NCI-H1092 treated with DMSO at 0.1 percent for 48 hours (cell line): ENCODE measurements around the gene PLA2G15.

ENCODE experiments used
- DNase-seq: peaks from one replicate; lab custom pipeline; 2025; lab: John Stamatoyannopoulos, UW

The PLA2G15 gene

DNA sequence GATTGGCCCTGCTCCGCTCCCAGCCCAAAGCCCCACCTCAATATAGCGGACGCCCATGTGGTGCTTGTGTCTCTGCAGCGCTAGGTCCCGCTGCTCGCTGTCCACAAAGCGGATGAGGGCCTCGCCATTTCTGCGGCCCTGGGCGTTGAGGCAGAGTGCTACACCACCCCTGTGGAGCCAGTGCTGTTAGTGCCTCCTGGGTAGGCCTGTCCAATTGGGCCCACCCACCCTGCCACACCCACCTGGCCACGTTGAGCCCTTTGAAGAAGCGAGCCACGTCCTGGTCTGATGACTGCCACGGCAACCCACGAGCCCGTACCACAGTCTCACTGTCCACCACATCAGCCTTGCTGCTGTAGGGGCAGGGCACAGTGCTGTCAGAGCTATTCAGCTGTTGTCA lies 12.8 kb upstream of the PLA2G15 start:
- no peak for DNase-seq

GRCh38 chr16:68233085-68233834 lies 11.9 kb upstream of the PLA2G15 start:
- DNase-seq, result no peak

DNA sequence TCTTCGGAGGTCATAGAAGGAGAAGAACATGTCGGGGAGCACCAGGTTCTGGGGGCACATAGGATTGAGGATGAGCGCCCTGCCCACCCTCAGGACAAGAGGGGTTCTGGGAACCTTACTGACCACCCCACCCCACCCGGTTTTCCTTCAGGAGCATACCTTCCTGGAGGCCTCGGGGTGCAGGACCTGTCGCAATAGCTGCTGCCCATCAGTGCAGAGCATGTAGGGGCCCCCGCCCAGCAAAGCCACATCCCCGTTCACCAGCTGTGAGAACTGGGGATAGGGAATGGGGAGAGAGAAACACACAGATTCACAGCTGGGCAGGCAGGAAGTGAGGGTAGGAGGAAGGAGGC lies 11.4 kb upstream of the PLA2G15 start:
- DNase-seq, result no peak

GRCh38 chr16:68234188-68235107 lies 10.7 kb upstream of the PLA2G15 start:
- DNase-seq, result peak; percentile 19

DNA sequence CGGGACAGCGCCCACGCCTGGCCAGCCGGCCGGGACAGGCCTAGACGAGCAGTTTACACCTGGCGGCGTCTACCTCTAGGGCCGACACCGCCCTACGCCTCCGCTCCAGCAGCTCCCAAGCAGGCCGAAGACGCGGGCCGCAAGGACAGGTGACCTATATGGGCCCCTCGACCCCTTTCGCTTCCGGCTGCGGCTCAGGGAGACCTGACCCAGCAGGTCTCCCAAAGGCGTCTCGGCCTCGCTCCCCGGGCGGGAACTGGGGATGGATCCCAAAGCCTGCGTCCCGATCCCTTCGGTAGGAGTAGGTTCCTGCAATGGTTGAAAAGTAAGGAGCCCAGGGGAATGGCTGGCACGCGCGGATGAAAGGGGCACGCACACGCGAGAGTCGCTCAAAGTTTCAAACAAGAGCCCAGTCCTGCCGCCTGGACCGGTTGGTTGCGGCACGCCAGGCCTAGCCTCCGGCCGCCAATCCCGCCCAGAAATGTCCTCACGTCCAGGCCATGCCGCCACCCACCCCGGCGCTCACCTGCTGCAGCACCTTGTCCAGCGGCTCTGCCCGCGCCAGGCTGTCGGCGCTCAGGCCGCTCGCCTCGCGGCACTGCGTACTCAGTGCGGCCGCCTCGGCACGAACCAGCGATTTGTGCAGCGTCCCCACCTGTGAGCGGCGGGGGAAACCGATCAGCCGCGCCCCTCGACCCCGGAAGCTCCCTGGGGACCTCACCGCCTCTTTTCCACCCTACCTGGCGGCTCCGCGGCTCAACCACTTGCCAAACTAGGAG lies 9.9 kb upstream of the PLA2G15 start:
- no peak for DNase-seq

- no peak for DNase-seq
These were observed 9.4 kb upstream of the PLA2G15 start, which contains the start of gene ESRP2 for GRCh38 chr16:68235887-68236136. Gene ESRP2 (minus strand): TSS chr16:68236127. CDS start chr16:68236045, 82 bp downstream.

GRCh38 chr16:68236137-68236825 lies 8.9 kb upstream of the PLA2G15 start:
- no peak for DNase-seq

DNA sequence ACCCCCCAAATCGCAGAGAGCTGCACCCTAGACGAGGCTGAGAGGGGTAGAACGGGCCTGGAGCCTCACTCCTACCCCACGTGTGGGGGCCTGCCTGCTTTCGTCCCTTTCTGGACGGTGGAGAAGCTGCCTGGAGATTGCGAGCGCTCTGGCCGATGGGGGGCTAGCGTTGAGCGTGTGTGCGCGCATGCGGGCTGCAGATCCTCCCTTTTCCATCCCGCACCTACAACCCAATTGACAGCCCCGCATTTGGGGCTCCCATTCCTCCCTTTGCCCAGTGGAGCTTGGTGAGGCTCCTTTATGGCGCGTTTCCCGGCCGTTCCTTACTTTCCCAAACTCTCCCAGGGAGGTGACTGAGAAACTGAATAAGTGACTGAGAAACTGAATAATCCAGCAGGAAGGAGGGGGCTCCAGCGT lies 8.3 kb upstream of the PLA2G15 start:
- no peak for DNase-seq

DNA sequence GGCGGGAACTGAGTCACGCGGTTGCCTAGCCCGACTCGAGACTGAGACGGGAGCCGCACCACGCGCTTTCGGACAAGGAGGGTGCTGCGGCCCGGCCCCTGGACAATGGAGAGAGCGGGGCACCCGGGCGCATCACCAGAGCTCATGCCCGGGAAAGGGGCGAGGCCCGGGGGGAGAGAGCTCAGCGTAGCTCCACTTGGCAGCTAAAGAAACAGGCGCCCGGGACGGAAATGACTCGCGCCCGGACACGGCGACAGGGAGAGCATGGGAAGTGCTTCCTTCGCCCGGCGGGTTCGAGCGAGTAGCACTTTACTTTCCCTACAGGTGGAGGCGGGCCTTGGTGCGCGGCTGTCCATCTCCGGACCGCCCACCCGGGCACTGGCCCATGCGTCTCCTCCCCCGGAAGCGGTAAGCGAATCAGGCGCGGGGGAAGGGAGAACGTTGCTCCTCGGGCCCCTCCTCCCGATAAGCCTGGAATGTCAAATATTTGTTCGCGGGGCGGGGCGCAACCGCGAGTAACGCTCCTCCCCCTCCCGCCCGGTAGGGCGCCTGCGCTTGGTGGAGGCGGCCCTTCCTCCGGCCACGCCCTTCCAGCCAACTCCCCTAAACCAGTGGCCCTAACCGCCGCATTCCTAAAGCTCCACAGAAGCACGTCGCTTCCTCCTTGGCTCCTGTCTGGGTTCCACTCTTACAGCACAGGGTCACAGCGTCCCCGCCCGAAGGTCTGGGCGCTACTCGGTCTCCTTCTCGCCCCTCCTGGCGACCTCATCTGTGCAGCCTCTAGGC lies 7.7 kb upstream of the PLA2G15 start:
- peak; percentile 96 for DNase-seq

DNA sequence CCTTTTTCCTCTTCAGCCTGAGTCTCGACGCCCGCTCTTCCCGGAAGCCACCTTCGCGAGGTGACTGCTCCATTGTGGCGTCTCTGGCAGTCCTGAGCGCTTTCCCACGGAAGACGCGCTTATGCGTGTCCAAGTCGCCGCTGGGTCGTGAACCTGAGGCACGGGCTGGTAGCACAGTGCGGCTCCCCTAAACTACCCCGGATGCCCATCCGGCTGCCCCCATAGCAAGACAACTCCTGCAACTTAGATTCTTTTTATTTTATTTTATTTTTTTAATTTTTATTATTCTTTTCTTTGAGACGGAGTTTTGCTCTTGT lies 7.2 kb upstream of the PLA2G15 start:
- DNase-seq, result no peak

DNA sequence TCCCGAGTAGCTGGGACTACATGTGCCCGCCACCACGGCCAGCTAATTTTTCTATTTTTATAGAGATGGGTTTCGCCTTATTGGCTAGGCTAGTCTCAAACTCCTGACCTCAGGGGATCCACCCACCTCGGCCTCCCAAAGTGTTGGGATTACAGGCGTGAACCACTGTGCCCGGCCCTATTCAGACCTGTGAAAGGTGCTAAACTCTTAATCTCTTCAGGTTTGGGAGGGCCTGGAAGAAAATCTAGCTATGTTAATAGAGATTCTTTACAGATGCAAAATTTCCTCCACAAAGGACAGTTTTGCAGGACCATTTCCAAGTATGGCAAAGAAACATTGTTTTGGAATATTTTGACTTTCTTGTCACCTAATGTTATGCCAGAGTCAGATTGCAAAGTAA lies 3.1 kb upstream of the PLA2G15 start:
- DNase-seq, result no peak

DNA sequence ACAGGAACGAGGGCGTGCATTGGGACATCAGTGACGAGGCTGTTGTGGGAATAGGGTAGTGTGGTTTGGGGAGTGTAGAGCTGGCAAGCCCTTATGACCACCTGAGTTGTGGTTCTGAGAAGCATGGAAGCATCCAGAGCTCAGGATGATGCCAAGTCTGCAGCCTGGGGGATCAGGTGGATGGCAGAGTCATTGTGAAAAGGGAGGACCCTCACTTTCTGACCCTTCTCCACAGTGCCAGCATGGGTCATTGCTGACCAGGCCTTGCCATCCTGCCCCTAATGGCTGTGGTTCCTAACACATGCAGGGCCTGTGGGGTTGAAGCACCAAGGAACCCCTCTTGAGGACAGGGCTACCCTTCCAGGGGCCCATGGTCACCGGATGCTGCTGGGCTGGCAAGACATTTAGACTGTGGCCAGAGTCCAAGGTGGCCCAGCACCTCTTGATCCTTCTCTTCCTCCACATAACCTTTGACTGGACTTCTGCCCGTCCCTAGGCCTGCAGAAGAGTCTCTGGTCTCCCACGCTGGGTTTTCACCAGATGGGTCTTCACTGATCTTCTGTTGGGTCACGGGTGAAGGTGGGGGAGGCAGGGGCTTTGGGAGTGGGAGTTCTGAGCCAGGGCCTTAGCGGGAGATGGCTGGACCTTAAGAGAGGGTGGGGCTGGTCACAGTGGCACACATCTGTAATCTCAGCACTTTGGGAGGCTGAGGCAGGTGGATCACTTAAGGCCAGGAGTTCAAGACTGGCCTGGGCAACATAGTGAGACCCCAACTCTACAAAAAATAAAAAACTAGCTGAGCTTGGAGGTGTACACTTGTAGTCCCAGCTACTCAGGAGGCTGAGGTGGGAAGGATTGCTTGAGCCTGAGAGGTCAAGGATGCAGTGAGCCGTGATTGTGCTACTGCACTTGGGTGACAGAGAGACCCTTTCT lies 2.0 kb upstream of the PLA2G15 start:
- DNase-seq, result no peak

DNA sequence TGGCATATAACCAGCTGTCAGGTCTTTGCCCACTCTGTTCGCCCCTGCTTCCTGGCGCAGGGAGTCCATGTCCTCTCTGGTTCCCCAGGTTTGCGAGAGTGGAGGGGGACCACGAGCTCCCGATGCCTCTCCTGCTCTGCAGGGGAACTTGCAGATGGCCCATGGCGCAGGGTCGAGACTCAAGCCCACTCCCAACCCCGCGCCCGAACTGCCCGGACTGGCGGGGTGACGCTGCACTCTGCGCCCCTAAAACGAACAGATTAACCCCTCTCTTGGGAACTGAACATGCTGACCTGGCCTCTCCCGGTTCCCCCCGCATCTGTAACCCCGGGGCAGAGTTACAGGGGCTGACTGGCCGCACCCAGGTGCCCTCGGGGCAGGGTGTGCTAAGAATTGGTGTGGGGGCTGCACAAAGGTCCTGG lies 681 bp upstream of the PLA2G15 start:
- DNase-seq, result no peak

DNA sequence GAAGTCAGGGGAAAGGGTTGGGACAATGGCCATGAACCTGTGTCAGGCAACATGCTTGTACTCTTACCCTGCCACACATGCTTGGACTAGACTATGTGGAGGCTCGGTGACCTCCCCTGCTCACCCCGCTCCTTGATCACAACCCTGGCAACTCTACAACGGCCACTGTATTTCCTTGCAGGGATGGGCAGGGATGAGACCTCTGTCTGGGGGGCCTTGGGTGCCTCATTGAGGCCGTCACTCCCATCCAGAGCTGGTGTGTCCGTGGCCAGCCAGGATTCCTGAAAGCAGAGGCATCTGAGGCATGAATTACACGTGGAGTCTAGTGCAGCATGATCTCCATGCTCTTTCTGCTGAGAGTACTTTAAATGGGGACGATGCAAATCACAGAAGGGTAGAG lies 948 bp downstream of the PLA2G15 start:
- no peak for DNase-seq

- no peak for DNase-seq
These were observed 1.5 kb downstream of the PLA2G15 start for GRCh38 chr16:68246666-68247065.

GRCh38 chr16:68247400-68247799 lies 2.2 kb downstream of the PLA2G15 start:
- no peak for DNase-seq

DNA sequence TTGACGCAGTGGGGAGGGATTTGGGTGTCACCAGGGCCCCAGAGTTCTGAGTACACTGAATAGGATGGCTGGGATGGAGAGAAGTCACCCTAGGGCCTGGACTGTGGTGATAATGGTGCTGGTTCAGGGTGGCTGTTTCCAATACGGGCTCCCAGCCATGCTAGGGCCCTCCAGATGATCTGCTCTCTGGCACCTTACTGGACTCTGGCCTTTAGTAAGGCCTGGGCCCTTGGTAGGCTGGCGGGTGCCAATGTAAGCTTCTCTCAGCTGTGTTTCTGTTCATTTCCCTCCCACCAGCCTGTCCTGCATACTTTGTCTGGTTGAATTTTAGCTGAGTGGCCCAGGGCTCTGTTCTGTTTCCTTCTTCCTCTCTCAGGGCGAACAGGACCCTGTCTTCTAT lies 2.8 kb downstream of the PLA2G15 start:
- DNase-seq, result no peak

GRCh38 chr16:68249371-68249770 lies 4.2 kb downstream of the PLA2G15 start:
- DNase-seq, result no peak

- DNase-seq, result no peak
These were observed 5.8 kb downstream of the PLA2G15 start for GRCh38 chr16:68250951-68251350.

DNA sequence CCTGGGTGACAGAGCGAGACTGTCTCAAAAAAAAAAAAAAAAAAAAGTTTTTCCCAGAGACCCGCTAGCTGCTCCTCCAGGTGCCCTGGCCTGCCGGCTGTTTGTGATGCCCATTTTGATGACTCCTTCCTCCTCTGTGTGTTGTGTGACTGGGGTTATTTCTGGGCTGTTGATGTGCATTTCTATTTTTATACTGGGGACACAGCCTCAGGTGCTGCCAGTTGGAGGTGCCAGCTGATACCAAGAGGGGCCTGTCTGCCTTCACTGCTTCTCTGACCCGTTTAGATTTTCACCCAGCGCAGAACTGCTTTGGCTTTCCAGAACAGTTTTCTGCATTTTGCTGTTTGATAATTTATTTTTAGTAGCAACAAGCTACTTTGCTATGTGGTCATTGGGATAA lies 6.7 kb downstream of the PLA2G15 start:
- DNase-seq, result no peak
